CD1c-positive myeloid dendritic cell (primary cell): ENCODE results near the gene DYNC1LI2.
"Not testable (repeated sequence)": the region's sequence is repeated elsewhere in the genome, so short reads cannot be mapped to it uniquely, and the experiment has no call there.

ENCODE experiments used
- DNase-seq: peaks from one replicate; pipeline ENCODE4 v3.0.0-alpha.2; 2016; ENCODE audit errors: extremely low spot score

The DYNC1LI2 gene

DNA sequence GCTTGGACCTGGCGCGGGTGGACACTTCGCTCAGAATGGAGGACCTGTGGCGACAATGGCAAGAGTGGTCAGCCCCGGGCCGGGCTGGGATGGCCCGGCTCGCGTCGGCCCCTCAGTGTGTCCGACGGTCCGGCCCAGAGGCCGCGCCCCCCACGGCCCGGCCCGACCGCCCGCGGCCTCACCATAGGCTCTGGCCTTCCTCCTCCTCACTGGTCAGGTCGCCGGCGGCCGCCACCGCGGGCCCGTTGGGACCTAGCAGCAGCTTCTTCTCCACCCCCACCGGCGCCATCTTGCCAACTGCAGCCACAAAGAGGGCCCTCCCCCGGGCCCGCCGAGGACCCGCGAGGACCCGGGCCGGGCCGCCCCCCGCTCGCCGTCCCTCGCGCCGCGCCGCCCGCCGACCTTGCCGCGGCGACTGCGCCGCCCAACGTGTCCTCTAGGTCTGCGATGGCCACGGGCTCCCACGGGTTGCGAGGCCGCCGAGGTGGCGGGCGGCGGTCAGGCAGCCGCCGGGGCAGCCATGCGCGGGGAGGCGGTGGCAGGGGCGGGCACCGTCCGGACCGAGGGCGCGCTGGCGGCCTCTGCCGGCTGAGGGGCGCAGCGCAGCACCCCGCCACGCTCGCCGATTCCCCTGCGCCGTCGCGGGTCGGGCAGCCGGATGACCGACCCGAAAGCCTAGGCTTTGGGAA lies at the start of gene DYNC1LI2:
Gene DYNC1LI2, minus strand, starts transcription at position 307 of the 689 bp plus-strand sequence. Its CDS starts 18 bp downstream, at position 289.
- DNase-seq: peak; percentile 89

DNA sequence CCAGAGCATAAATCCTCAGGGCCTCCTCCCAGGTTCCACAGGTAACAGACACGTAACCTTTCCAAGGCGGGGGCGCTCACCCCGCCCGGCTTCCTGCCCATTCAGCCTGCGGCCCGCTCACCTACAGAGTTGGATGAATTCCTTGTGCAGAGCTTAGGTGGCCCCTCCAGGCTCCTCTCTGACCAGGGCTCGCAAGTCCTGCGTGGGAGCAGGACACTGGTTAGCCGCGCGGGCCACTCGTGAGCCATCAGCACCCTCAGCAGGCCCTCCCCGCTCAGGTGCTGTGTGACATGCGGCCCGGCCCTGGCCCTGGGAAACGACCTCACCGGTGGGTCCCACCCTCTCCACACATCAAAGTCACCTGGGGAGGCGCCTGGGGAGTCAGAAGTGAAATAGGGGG lies 49.4 kb upstream of the DYNC1LI2 start:
- no peak for DNase-seq

DNA sequence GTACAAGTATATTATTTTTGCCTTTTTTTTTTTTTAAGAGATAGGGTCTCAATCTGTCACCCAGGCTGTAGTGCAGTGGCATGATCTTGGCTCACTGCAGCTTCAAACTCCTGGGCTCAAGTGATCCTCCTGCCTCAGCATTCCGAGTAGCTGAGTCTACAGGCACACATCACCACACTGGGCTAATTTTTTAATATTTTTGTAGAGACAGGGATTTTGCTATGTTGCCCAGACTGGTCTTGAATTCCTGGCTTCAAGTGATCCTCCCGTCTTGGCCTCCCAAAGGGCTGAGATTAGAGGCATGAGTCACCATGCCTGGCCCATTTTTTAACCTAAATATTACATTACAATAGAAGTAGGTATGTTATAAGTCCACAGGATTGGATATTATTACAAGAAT lies 46.8 kb upstream of the DYNC1LI2 start:
- DNase-seq: no peak

DNA sequence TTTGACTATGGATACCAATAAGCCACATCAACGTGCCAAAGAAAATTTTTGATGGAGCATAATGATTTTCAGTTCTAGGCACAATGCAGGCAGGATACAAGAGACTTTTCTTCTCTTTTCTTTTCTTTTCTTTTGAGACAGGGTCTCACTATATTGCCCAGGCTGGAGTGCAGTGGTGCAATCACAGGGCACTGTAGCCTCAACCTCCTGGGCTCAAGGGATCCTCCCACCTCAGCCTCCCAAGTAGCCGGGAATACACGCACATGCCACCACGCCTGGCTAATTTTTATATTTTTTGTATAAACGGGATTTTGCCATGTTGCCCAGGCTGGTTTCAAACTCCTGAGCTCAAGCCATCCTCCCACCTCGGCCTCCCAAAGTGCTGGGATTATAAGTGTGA lies 42.6 kb upstream of the DYNC1LI2 start:
- not testable (repeated sequence) for DNase-seq

DNA sequence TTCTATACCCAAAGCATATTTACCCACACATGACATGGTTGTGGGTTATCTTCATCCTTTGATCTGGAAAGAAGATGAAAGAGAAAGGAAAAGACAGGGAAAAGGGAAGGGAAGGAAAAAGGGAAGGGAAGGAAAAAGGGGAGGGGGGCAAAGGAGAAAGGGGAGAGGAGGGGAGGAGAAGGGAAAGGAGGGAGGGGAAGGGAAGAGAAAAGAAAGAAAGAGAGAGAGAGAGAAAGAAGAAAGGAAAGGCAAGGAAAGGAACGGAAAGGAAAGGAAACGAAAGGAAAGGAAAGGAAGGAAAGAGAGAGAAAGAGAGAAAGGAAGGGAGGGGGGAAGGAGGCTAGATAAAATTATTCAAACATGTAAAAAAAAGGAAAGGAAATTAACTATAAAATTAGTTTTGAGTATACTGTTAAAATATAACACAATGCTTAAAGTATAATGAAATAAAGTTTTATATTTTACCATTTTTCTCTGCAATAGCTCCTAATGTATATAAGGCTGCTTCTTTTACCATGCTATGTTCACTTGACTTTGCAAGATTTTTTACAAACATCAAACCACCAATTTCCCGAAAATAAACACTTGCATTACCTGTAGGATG lies 38.8 kb upstream of the DYNC1LI2 start:
- no peak for DNase-seq

DNA sequence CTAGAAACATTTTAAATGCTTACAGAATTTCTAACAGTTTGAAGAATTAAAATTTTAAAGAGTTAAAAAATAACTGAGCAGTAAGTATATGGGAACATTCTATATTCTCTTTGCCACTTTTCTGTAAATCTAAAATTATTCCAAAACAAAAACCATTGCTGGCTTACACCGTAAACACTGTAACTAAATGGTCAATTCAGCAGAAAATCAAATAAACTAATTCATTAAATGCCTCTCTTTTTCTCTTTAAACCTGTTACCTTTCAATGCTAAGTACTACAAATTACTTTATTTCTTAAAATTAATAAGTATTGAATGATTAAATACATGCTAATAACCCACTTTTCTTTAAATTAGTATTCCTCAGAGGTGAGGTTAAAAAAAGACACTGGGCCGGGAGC lies 36.0 kb upstream of the DYNC1LI2 start:
- DNase-seq: no peak

DNA sequence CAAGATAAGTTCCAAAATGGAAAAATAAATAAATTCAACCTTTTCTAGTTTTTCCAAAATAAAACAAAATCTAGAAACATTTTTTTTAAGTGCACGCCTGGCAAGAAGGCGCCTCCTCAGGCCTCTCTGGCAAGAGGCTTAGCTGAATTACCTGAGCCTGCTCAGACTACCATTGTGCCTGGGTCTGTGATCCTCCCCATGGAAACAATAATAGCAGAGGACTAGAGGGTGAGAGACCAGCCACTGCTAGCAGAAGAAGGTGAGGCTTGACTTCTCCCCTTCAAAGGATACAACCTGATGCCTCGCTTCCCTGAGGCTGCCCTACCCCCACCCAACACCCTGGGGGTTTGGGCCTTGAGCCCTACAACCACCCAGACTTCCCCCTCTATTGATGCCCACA lies 35.1 kb upstream of the DYNC1LI2 start:
- DNase-seq: no peak

DNA sequence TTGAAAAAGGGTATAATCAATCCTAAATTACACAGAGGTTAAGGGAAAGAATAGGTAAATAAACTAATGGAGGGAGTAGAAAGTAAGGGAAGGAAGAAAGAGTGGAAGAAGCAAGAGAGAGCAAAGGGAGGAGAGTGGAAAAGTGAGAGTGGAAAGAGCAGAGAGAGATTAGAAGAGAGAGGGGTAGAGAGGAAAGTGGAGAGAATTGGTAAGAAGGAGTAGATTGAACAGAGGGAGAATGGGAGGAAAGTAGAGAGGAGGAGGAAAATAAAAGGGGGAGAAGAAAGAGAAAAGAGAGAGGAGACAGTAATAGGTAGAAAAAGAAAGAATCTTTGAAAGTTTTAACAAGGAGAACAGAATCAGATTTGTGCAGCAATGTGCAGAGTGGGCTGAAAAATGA lies 25.0 kb upstream of the DYNC1LI2 start:
- DNase-seq: no peak

DNA sequence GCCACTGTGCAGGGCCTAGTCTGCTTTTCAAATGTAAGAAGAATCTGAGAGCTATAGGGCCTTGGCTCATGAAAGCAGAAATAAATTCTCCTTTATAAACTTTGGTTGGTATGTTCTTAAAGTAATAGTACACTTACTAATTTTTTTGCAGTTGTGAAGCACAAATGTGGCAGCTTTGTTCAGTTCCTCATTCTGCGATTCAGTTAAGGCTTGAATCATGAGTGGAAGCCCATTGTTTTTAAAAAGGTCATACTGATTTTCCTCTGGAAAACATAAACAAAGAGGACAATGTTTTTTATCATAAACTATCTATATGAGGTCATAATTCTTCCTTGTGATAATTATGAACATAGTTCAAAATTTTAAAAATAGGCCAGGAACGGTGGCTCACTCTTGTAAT lies 23.6 kb upstream of the DYNC1LI2 start:
- DNase-seq: no peak

DNA sequence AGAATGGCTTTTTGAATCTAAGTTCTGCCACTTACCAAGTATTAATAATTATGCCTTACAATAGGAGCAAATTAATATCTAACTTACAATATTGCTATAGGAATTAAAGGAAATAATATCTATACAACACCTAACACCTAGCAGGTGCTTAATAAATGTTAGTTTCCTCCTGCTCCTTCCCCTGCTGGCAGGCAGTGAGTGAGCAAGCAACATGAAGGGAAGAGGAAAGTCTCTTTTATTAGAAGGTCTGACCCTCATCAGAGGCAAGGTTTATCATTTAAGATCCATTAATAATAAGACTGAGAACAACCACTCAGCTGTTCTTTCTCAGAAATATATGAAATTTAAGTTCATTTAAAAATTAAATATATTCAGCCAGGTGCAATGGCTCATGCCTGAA lies 6.7 kb upstream of the DYNC1LI2 start:
- DNase-seq: no peak

DNA sequence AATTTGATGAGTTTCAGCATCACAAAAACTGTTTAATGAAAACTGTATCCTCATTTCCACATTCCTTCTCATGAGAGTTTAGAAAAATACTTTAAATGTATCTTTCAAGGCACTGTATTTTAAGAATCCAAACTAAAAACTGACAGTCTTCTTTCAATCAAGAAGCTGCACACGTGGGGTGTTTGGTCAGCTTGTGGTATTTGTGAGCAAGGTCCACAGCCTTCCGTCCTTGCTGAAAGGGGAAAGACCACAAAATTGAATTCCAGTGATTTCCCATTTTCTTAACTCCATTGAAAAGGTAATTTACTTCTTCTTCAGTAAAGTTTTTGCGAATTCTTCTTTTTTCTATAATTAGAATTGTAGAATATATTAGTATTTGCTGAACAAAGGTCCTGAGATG lies 3.4 kb upstream of the DYNC1LI2 start:
- DNase-seq: no peak

DNA sequence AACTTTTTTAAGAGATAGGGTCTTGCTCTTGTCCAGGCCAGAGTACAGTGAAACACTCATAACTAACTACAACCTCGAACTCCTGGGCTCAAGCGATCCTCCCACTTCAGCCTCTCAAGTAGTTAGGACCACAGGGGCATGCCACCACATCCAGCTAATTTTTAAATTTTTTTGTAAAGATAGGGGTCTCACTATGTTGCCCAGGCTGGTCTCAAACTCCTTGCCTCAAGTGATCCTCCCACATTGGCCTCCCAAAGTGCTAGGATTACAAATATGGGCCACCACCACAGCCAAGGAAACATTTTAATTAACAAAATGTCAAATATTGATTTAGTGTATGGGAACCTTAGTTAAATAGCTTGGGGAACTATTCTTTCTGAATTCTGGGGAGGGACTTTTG lies 2.8 kb upstream of the DYNC1LI2 start:
- no peak for DNase-seq

DNA sequence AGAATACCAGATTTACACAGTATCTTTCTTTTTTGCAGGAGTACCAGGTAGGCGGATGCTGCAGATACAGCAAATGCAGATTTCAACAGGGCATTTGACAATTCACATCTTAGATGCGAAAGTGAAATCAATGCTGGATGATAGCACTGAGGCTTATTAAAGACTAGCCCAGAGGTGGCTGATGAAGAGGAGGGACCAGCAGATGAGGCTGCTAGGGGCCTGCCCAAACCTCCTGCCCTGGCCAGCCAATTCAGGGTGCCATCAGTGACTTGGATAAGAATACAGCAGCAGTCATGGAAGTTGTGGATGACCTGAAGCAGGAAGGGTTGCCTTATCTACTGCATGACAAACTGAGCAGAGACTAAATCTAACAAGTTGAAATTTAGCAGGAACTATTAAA lies 1.5 kb upstream of the DYNC1LI2 start:
- DNase-seq: no peak

DNA sequence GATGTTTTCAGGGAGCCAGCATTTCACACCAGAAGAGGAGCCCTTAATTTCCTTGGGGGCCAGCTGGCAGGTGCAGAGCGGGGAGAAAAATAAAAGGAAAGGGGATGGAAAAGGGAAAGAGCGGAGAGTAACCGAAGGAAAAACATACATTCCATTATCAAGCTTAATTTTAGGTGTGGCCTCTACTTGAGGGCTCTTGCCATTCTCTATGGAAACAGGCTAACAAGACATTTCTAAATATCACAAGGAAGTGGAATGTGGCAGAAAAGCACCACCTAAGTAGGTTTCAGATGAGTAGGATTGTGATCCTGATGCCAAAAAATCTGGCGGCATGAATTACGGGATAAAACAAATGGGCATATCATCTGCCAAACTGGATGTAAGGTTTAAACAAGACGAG lies 970 bp upstream of the DYNC1LI2 start:
- DNase-seq: no peak

DNA sequence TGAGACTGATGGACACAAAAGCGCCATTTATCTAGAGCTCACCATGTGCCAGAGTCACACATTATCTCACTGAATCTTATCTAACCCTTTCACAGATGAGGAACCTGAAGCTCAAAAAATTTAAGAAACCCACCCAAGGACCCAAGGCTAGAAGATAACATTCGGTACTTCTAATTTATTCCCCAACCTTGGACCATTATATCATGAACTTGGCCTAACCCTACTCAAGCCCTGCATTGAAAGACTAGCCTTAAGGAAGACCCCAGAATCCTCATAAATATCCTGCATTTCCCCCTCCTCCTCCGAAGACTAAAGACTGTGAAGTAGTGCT lies 548 bp upstream of the DYNC1LI2 start:
- no peak for DNase-seq

DNA sequence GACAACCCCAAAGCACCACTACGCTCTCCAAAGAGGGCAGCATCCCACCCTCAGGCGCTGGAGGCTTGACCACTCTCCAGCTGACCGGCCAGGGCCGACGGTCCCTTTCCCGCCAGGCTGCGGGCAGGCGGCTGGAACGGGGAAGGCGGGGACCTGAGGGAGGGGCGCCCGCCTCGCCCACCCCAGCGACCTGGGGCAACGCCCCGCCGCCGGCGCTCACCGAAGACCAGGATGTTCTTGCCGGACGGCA lies 431 bp downstream of the DYNC1LI2 start:
- DNase-seq: no peak

DNA sequence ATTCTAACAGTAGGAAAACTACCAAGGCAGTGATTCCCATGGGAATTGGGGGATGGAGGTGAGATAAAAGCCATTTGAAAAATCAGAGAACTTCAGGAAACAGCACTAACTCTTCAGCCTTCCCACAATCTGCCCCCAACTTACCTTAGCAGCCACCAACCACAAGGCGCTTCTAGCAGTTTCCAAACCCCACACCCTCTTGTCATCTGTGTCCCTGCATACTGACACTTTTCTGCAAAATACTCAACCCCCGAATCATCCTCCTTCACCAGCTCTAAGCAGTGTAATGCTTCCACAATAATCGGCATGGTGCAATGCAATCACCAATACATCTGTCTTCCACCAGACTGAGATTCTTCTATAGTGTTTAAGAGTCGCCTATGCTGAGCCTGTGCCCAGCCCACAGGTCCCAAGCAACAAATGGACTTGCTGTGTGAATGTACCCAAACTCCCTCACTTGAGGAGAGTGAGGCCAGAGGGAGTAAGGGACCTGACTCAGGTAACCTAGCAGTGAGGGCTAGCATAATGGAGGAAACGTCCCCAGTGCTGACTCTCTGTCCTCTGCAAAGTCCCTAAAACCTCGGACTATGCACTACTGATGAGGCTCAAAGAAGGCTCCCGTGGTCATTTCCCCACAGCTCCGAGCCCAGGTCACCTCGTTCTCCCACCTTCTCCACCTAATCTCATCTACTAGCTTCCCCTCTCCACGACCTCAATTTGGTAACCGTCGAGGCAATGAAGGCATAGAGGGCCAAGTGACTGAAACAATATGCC lies 943 bp downstream of the DYNC1LI2 start:
- no peak for DNase-seq

DNA sequence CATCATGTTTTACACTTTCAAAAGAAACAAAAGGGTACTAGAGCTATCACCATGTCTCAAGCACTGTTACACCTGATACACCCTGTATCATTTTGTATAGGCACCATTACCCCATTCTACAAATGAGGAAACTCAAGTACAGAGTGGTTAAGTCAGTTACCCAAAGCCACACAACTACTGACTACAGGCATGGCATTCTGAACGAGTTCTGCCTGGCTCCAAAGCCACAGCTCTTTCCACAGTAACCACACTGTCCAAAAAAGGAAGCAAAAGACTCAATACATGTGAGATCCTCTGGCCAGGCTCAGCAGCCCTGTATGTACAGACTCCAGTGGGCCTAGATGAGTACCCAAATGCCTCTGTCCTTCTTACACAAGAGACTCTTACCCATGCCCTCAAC lies 4.7 kb downstream of the DYNC1LI2 start:
- peak; percentile 85 for DNase-seq

DNA sequence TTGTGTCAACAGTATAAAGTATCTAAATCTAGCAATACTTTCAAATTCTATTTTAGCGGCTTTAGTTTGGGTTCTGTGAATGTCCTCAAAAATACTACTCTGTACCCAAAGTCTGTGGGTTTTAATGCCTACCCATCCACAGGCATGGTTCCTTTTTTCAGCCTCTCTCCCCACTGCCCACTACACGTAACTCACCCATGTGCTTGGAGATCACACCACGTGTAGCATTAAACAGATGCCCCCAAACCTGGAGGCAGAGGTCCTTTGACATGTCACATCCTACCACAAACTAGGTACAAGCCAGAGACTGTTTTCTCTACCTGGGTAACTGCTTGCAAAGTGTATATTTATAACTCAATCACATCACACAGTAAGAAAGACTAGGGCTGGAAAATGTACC lies 5.4 kb downstream of the DYNC1LI2 start:
- DNase-seq: peak; percentile 27

DNA sequence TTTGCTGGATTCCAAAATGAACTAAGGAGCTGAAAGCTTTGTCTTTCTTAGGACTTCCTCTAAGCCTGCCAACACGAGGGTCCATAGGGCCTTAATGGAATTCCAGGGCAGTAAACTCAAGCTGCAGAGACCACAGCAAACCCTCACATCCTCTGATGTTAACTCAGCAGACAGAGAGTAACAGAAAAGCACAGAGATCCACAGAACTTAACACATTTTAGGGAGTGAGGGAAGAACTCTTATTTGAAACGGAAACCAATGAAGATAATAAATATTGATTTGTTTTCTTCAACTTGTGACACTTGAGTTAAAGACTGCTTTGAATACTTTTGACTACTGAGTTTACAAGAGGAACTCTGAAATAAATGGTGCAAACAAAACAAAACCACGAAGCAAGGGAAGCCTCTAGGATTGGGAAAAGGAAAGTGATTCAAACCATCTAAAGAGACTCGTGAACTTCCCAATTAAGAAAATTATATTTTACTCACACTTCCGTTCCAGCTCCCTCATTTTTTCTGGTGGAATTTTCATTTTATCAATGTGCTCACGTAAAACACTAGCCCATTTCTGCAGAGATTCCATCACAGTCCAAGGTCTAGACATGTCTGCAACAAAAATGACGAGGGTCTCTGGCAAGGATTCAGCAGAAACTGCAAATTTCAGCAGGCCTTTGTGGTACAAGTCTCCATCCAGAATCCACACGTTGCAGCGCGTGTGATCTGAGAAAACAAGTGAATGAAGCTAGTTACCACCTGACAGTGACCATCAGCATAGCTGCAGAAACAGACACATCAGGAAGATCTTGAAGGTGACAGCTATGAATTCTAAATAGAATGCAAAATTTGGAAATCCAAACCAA lies 9.2 kb downstream of the DYNC1LI2 start:
- peak; percentile 39 for DNase-seq

DNA sequence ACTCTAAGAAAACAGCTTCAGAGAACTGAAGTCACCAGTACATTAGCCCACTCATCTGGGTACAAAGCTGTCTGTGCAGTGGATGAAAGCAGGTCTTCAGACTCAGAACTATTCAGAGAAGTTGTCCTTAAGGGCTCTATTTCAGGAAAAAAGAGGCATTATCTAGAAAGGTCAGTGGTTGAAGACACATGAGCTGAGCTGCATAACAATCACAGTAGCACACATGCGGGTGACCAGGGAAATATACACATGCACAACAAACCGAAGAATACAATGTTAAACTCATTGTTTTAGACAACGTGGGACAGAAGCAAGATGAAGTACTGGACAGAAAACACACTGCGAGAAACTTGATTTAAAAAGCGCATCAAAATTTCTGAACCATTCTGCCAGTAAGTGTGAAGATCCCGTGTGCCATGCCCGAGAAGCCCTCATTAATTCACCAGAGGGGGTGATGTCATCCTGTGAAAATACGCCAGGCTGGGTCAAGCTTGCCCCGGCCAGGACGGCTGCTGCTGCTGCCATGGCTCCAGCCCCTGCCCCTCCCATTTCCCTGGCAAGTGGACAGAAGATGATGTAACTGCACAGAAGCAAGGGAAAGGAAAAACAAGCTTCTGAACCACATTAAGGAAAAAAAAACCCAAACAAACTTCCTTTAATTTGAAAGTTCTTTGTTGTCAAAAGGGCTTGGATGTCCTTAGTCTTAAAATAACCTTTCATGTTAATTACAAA lies 10.1 kb downstream of the DYNC1LI2 start:
- peak; percentile 54 for DNase-seq

DNA sequence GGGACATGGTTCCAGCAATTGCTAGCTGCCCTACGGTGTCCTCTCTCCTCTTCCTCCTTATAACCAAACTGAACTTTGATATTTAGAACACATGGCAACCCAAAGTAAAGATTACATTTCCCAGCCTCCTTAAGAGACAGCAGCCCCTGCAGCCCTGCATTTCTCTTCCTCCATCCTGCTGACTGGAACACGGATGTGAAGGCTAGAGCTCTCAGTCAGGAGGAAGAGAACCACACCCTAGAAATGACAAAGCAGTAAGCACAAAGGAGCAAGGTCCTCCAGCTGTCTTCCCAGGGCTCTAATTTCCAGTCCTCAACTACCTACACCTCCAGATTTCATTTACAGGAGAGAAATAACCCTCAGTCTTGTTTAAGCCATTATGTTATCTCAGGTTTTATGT lies 10.9 kb downstream of the DYNC1LI2 start:
- DNase-seq: peak; percentile 40
